ENCODE results near the gene DAPK1.

DAPK1 gene

DNA sequence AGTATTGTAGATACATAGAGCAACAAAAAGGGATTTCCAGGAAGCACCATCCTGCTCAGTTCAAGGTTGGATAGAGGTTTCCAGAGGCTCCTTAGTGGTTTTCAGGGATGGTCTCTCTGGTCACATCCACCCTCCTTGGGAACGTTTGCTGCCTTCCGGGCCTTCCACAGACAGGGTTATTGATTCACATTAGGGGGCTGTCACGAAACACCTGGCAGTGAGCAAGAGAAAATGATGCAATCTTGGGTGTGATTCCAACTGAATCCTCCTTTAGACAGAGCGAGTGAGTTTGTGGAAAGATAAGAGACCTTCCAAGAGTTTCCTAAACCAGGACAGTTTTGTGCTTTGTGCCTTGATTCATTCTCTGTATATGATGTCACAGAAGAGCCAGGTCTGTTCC, 184.4 kb downstream of the DAPK1 start:
- TF ChIP-seq, protein P1, sequence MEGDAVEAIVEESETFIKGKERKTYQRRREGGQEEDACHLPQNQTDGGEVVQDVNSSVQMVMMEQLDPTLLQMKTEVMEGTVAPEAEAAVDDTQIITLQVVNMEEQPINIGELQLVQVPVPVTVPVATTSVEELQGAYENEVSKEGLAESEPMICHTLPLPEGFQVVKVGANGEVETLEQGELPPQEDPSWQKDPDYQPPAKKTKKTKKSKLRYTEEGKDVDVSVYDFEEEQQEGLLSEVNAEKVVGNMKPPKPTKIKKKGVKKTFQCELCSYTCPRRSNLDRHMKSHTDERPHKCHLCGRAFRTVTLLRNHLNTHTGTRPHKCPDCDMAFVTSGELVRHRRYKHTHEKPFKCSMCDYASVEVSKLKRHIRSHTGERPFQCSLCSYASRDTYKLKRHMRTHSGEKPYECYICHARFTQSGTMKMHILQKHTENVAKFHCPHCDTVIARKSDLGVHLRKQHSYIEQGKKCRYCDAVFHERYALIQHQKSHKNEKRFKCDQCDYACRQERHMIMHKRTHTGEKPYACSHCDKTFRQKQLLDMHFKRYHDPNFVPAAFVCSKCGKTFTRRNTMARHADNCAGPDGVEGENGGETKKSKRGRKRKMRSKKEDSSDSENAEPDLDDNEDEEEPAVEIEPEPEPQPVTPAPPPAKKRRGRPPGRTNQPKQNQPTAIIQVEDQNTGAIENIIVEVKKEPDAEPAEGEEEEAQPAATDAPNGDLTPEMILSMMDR (IDR thresholded peaks at IDR 0.05), result no peak
- TF ChIP-seq ZFX (IDR thresholded peaks at IDR 0.05; ENCODE audit: borderline replicate concordance), result no peak
- H3K27ac ChIP-seq, result no peak overlapping the region

DNA sequence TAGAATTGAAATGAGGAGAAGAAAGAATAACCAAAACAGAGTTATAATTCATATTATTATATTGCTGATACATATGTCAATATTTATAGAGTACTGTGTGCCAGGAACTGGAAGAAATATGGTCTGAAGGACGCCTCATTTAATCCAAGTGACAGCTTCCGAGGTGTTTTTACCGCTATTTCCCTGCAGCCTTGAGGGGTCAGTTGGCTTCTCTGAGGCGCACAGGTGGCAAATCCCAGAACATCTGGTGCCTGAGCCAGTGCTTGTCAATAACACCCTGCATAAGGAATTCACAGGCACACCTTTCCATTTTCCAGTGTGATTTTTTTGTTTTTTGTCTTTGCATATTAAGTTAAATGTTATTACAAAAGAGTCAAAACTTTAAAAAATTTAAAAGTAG, 185.0 kb downstream of the DAPK1 start:
- H3K27ac ChIP-seq, result no peak overlapping the region
- TF ChIP-seq ZFX (IDR thresholded peaks at IDR 0.05; ENCODE audit: borderline replicate concordance), result no peak
- TF ChIP-seq, protein P1 (IDR thresholded peaks at IDR 0.05), result no peak

DNA sequence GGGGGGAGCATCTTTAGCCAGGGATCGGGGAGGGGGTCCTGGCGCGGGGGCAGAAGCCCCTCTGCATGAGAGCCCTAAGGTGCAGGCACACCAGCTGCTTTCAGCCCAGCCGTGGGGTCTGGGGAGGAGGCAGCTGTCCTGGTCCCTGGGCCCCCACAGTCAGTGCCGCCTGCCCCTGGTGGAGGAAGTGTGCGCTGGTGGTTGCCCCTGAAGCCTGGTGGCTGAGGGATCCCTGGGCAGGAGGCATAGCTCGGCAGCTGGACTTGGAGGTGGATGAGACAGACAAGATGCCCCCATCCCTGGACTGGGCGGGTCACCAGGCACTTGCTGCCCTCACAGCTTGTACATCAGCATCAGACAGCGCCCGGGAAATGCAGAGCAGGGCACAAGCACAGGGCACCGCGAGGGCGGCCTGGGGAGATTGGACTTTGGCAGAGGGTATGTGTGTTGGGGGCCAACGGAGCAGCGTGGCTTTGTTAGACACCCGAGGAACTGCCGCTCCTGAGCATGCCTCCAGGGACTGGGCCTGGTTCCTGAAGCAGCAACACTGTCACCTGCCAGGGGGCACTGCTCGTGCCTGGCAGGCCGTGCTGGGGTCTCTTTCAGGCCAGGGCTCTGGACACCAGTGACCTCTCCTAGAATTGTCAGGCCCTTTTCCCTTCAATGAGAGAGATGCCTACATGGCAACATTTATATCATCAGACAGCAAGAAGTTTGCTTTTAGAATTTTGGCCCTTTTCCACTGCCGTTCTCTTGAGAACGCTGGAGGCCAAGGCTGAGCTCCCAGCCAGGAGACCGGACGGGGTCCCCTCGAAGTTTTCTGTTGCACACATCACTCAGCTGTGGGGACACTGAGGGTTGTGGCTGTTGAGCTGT, 186.3 kb downstream of the DAPK1 start:
- no peak for TF ChIP-seq ZFX (IDR thresholded peaks at IDR 0.05; ENCODE audit: borderline replicate concordance)
- TF ChIP-seq, protein P1 (IDR thresholded peaks at IDR 0.05), result no peak
- no peak overlapping the region for H3K27ac ChIP-seq

DNA sequence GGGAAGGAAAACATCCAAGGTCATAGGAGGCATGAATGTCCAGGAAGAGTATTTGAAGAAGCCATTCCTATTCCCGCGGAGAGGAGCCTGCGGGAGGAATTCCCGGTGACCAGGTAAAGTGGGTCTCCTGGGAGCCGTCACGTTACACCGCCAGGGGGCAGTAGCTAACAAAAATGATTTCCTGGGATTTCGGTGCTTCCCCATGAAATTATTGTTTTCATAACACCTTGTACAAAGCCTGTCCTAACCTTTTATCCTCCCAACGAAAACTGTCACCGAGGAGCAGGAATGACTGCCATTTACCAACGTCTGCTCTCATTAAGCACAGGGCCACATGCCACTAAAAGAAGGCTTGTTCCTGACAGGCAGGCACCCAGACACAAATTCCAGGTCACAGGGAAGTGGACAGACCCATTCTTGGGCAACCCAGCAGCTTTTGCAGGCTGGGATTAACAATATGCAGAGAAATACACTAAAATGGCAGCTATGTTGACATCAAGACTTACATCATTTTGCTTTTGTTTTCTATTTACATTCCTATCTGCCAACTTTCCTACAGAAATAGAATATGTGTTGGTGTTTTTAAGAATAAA, 187.1 kb downstream of the DAPK1 start:
- TF ChIP-seq, protein P1 (IDR thresholded peaks at IDR 0.05), result peak; percentile 85
- no peak for TF ChIP-seq ZFX (IDR thresholded peaks at IDR 0.05; ENCODE audit: borderline replicate concordance)
- H3K27ac ChIP-seq, result no peak overlapping the region

DNA sequence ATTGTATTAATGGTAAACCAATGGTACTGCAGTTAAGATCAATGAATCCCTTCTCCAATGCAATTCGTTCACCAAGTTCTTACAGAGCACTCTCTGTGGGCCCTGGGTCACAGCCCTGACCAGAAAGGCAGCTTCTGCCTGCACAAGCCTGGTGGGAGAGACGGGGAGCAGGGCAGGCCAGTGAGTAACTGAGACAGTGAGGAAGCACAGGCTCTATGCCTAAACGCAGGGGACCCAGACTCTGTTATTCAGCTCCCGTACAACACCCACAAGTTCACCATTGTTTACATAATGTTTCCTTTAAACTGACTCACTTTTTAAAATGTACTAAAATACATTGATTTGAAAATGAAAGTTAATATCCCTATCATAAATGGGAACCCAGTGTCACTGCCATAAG, 187.8 kb downstream of the DAPK1 start:
- TF ChIP-seq ZFX (IDR thresholded peaks at IDR 0.05; ENCODE audit: borderline replicate concordance), result no peak
- TF ChIP-seq, protein P1 (IDR thresholded peaks at IDR 0.05), result no peak
- H3K27ac ChIP-seq, result no peak overlapping the region

DNA sequence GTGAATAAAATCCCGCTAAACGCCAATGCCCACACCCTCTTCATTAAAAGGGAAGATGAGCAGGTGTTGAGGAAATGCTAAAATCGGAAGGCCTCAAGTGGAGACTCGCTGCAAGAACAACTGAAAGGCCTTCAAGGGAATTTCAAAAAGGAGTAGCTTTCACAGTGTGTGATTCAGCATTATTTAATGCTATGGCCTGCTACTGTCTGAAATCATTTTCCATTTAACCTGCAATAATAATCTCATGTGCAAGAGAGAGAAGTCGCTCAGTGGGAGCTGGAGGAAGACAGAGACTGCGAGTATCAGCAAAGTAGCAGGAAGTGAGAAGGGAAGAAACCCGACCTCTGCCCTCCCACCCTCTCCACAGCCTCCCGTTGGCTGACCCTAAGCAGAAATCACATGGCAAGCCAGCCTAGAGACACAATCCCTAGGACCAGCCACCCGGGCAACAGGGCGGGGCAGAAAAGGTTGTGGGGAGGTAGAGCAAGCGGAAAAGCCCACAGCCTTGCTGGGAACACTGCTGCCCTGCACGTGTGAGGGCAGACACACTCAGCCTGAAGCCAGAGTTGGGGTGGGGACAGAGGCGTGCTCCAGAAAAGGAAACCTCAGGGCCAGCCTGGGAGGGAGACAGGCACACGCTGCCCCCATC, 188.3 kb downstream of the DAPK1 start:
- no peak overlapping the region for H3K27ac ChIP-seq
- no peak for TF ChIP-seq ZFX (IDR thresholded peaks at IDR 0.05; ENCODE audit: borderline replicate concordance)
- TF ChIP-seq, protein P1 (IDR thresholded peaks at IDR 0.05), result no peak

All from 22Rv1 (cell line).